Fibroblast of the aortic adventitia (primary cell): ENCODE measurements around the gene OTUB1. TPM values are rescaled to one million over a fixed set of nuclear protein-coding genes. Genes with fewer than 3 reads are reported as not detected.
"Not testable (repeated sequence)": the region's sequence is repeated elsewhere in the genome, so short reads cannot be mapped to it uniquely, and the experiment has no call there.

Experiments
- DNase-seq: peaks from one replicate; pipeline ENCODE4 v3.0.0-alpha.2; 2010; ENCODE audit warnings: low read depth
- H3K4me3 ChIP-seq: 2 replicates; pipeline ENCODE4 v1.5.1; 2011; ENCODE audit warnings: low read depth, mild to moderate bottlenecking, control low read depth, low read length, moderate library complexity
- total RNA-seq: library from RNA; depleted of rRNA; stranded (reverse); fragments of >200 nt; gene quantifications from 2 replicates; pipeline ENCODE4 v1.2.3, GENCODE V29; 2012; ENCODE audit warnings: low replicate concordance
- TF ChIP-seq, protein P1 (sequence below): IDR thresholded peaks from 2 replicates; pipeline ENCODE4 v1.5.1; 2011; ENCODE audit warnings: mild to moderate bottlenecking, low read length, control low read depth, inconsistent platforms; ENCODE audit not compliant: insufficient read depth

OTUB1 gene
- total RNA-seq, 1 donor = 32.4 TPM

DNA sequence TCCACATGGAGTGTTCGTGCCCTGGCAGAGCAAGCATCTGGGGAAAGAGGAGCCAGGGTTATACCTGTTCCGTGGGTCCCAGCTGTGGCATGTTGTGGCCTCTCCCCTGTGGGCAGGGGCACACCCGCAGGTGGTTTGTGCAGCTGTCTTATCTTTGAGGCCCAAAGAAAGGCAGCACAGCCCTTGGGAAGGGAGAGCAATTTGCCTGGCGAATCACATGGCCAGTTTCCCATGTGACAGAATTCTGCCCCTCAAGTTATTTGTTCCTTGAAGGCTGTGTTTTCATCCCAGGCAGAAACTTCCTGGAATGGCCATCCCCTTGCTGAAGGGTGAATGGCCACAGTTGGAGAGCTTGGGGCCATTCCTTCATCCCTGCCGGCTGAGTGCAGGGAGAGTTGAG lies 28.2 kb upstream of the OTUB1 start:
- no peak for DNase-seq
- TF ChIP-seq, protein P1, sequence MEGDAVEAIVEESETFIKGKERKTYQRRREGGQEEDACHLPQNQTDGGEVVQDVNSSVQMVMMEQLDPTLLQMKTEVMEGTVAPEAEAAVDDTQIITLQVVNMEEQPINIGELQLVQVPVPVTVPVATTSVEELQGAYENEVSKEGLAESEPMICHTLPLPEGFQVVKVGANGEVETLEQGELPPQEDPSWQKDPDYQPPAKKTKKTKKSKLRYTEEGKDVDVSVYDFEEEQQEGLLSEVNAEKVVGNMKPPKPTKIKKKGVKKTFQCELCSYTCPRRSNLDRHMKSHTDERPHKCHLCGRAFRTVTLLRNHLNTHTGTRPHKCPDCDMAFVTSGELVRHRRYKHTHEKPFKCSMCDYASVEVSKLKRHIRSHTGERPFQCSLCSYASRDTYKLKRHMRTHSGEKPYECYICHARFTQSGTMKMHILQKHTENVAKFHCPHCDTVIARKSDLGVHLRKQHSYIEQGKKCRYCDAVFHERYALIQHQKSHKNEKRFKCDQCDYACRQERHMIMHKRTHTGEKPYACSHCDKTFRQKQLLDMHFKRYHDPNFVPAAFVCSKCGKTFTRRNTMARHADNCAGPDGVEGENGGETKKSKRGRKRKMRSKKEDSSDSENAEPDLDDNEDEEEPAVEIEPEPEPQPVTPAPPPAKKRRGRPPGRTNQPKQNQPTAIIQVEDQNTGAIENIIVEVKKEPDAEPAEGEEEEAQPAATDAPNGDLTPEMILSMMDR = no peak
- H3K4me3 ChIP-seq = no peak overlapping the region

DNA sequence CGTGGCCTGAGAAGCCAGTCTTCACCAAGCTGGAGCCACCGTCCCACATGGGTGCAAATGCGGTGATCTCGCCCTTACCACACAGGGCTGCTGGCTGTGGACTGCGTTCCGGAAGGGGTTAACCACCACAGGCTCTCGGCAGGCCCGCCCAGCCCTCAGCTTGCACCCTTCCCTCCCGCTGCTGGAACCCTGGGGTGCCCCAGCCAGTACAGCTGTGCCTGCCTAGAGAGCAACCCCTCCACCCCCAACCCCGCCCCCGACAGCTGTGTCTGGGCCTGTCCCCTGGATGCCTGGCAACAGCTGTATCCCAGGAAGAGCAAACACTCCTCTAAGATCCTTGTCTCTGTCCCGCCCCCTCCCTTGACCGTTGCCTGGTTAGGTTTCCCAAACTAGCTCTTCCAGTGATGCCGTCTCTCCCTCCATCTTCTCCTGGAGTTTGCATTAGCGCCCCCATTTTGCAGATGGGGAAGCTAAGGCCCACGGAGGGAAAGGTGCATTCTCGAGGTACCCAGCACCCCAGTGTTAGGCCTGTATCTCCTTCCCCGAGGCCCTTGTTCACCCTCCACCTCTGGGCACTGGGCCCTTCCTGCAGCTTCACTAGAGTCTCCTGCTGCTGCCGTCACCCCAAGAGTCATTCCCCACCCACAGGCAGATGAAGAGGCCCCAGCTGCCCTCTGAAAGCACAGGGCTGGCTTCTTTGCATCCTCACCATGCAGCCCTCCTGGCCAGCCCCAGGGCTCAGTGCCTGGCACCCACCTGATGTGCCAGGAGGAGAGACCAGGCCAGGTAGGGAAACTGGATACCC lies 24.4 kb upstream of the OTUB1 start:
- peak; percentile 27 for DNase-seq
- H3K4me3 ChIP-seq = no peak overlapping the region
- TF ChIP-seq, protein P1 = no peak

DNA sequence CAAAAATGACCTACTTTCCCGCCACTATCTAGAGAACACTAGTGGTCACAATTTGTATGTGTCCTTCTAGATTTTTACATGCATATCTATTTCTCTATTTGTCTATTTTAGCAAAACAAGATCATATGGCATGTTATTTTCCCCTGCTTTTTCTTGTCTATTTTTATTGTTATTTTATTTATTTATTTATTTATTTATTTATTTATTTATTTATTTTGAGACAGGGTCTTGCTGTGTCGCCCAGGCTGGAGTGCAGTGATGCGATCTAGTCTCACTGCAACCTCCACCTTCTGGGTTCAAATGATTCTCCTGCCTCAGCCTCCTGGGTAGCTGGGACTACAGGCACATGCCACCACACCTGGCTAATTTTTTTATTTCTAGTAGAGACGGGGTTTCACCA lies 22.3 kb upstream of the OTUB1 start:
- DNase-seq = not testable (repeated sequence)

DNA sequence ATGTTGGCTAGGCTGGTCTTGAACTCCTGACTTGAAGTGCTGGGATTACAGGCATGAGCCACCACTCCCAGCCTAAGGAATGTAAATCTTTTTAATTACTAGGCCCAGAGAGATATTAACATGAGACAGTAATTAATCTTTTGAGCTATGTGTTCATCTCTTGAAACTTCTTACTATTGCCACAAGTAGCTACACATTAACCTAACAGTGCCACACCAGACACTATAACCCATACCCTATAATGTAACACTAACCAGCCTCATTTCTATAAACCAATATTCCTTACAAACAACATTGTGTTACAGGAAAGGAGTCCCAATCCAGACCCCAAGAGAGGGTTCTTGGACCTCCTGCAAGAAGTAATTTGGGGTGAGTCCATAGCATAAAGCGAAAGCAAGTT lies 19.8 kb upstream of the OTUB1 start:
- TF ChIP-seq, protein P1 = no peak
- H3K4me3 ChIP-seq = no peak overlapping the region
- DNase-seq = no peak

More for the DNA sequence above, 22.3 kb upstream of the OTUB1 start:
- not testable (repeated sequence) for H3K4me3 ChIP-seq

DNA sequence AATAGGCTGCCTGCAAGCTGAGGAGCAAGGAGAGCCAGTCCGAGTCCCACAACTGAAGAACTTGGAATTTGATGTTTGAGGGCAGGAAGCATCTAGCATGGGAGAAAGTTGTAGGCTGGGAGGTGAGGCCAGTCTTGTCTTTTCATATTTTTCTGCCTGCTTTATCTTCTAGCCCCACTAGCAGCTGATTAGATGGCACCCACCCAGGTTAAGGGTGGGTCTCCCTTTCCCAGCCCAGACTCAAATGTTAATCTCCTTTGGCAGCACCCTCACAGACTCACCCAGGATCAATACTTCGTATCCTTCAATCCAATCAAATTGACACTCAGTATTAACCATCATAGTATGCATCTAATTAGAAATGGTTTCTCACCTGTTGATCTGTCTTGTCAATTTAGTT lies 16.8 kb upstream of the OTUB1 start:
- TF ChIP-seq, protein P1 = no peak
- DNase-seq = no peak
- no peak overlapping the region for H3K4me3 ChIP-seq

DNA sequence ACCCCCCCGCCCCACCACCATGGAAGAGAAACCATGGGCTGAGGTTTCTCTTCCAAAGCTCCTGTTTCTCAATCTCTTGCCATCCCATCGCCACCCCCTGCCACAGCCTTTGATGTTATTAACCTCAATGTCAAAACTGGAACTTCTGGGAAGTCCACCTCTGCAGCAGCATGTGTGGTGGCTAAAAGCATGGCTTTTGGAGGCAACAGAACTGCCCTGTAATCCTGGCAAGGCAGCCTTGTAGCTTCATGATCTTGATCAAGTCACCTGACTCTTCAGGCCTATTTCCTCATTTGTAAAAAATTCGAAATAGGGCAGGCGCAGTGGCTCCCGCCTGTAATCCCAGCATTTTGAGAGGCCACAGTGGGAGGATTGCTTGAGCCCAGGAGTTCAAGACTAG lies 15.3 kb upstream of the OTUB1 start:
- TF ChIP-seq, protein P1 = no peak
- H3K4me3 ChIP-seq = no peak overlapping the region
- DNase-seq = no peak

- H3K4me3 ChIP-seq, DNase-seq: not testable (repeated sequence)
Observed at GRCh38 chr11:63973912-63974258, 12.4 kb upstream of the OTUB1 start.
